GM20431 (cell line): ENCODE results near the gene GLMN.

ENCODE experiments used
- in situ Hi-C: fragments of 300-500 bp; cut with MseI, MboI; formaldehyde crosslinking; loops from one replicate; pipeline ENCODE4 v1.15.0; 2020; ENCODE audit warnings: low sequenced_read_pairs; ENCODE audit not compliant: unreplicated experiment

GLMN gene

GRCh38 chr1:92210701-92211100, 88.1 kb downstream of the GLMN start:
- in situ Hi-C loops, result no loop called here

DNA sequence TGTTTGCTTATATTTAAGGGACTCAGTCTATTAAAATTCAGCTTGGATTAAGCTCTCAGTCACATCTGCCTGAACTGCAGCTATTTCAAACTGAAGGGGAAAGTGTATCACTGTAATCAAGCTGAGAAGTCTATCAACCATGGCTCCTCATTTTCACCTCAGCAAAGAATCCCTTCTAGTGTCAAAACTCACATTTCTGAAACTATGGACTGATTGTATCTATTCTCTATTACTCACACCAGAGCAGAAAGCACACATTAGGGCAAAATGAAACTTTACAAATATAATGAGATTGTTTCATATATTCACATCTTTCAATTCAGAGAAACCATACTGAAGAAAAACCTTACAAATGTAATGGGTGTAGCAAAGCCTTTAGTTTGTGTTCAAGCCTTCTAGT, 95.7 kb downstream of the GLMN start:
- in situ Hi-C loops, result no loop called here

DNA sequence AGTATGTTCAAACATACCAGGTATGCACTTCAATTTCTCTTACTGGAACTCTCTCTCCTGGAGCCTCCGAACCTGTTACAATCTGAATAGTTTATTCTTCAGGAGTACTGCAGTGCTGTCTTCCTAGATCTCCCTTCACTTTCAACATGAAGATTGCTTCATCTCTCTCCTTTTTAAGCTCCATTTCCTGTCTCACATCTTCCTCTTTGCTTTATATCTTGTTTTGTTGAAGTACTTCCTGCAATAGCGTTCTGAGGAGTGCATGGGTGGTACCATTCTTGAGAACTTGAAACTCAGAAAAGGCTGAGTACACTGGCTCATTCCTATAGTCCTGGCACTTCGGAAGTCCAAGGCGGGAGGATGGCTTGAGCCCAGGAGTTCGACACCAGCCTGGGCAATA, 96.8 kb downstream of the GLMN start:
- in situ Hi-C loops, result no loop called here
